HG03439 (cell line): ENCODE results near the gene ZNF232.
"Not testable (repeated sequence)": the region's sequence is repeated elsewhere in the genome, so short reads cannot be mapped to it uniquely, and the experiment has no call there.

Experiments
- ATAC-seq: cut with Tn5 transposase; IDR thresholded peaks from one replicate; pipeline ENCODE4 v1.9.1; 2021; ENCODE audit warnings: mild to moderate bottlenecking, moderate library complexity; ENCODE audit not compliant: unreplicated experiment

Gene ZNF232

GRCh38 chr17:5130261-5130660, 18.6 kb upstream of the ZNF232 start:
- not testable (repeated sequence) for ATAC-seq

GRCh38 chr17:5129770-5130169, 18.1 kb upstream of the ZNF232 start:
- ATAC-seq, result not testable (repeated sequence)

- no peak for ATAC-seq
These were observed 17.3 kb upstream of the ZNF232 start for GRCh38 chr17:5128905-5129535.

GRCh38 chr17:5128387-5128786, 16.7 kb upstream of the ZNF232 start:
- not testable (repeated sequence) for ATAC-seq

- no peak for ATAC-seq
These were observed 16.2 kb upstream of the ZNF232 start for GRCh38 chr17:5127910-5128309.

GRCh38 chr17:5126719-5127488, 15.2 kb upstream of the ZNF232 start:
- no peak for ATAC-seq

- not testable (repeated sequence) for ATAC-seq
These were observed 13.2 kb upstream of the ZNF232 start for GRCh38 chr17:5124896-5125295.

GRCh38 chr17:5124125-5124760, 12.6 kb upstream of the ZNF232 start:
- ATAC-seq, result not testable (repeated sequence)

GRCh38 chr17:5123343-5124124, 11.9 kb upstream of the ZNF232 start:
- no peak for ATAC-seq

GRCh38 chr17:5122586-5123342, 11.1 kb upstream of the ZNF232 start:
- no peak for ATAC-seq

- ATAC-seq, result not testable (repeated sequence)
These were observed 10.4 kb upstream of the ZNF232 start for GRCh38 chr17:5122056-5122455.

GRCh38 chr17:5121186-5121841, 9.6 kb upstream of the ZNF232 start:
- ATAC-seq, result no peak

GRCh38 chr17:5120436-5121185, 8.9 kb upstream of the ZNF232 start:
- ATAC-seq, result not testable (repeated sequence)

- ATAC-seq, result no peak
These were observed 8.4 kb upstream of the ZNF232 start for GRCh38 chr17:5120036-5120435.

- no peak for ATAC-seq
These were observed 6.5 kb upstream of the ZNF232 start for GRCh38 chr17:5118219-5118618.

GRCh38 chr17:5115673-5116651, 4.3 kb upstream of the ZNF232 start, which contains the start of gene USP6:
Gene USP6, plus strand, starts transcription at chr17:5116032. Its CDS starts 14,336 bp downstream, at chr17:5130368.
- no peak for ATAC-seq

- no peak for ATAC-seq
These were observed 862 bp downstream of the ZNF232 start for GRCh38 chr17:5110816-5111215.

- ATAC-seq, result no peak
These were observed 10.8 kb downstream of the ZNF232 start for GRCh38 chr17:5100832-5101231.
